Peyer's patch (tissue), 4 donors: ENCODE results near the gene DNAJB8.

Experiments used
- POLR2A ChIP-seq, 2 donors: fragments of 450-650 bp; IDR thresholded peaks; one replicate each; pipeline ENCODE4 v1.5.1; 2017; ENCODE audit warnings: antibody characterized with exemption in 2 of 2, mild to moderate bottlenecking in 2 of 2, moderate library complexity in 2 of 2
- TF ChIP-seq, protein P1 (sequence below), 6 experiments: fragments of 450-650 bp in 4 of 6; fragments of 200-600 bp in 2 of 6; sonication (generic) in 1 of 6; IDR thresholded peaks; one replicate each; pipeline ENCODE4 v1.5.1; 2017 to 2019; ENCODE audit warnings: antibody characterized with exemption in 6 of 6, mild to moderate bottlenecking in 3 of 6, moderate library complexity in 1 of 6

DNA sequence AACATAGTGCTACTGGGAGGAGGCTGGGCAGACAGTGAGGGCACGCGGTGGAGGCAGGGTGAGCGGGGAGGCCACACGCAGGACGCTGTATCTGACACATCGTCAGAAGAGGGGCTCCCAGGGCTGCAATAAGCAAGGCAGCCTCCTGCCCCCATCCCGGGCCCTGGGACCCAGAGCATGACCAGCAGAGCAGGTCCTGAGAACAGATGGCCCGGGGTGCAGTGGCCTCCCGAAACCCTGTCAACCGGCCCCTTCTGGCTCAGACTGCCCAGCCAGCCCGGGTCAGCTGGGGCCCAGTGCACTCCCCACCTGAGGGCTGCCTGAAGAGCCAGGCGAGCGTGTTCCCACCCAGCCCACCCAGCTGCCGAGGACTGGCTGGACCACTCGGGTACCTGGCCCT lies 37.4 kb downstream of the DNAJB8 start:
- TF ChIP-seq, protein P1, sequence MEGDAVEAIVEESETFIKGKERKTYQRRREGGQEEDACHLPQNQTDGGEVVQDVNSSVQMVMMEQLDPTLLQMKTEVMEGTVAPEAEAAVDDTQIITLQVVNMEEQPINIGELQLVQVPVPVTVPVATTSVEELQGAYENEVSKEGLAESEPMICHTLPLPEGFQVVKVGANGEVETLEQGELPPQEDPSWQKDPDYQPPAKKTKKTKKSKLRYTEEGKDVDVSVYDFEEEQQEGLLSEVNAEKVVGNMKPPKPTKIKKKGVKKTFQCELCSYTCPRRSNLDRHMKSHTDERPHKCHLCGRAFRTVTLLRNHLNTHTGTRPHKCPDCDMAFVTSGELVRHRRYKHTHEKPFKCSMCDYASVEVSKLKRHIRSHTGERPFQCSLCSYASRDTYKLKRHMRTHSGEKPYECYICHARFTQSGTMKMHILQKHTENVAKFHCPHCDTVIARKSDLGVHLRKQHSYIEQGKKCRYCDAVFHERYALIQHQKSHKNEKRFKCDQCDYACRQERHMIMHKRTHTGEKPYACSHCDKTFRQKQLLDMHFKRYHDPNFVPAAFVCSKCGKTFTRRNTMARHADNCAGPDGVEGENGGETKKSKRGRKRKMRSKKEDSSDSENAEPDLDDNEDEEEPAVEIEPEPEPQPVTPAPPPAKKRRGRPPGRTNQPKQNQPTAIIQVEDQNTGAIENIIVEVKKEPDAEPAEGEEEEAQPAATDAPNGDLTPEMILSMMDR (IDR thresholded peaks at IDR 0.05) = no peak
- no peak for TF ChIP-seq POLR2A (IDR thresholded peaks at IDR 0.05)
